ENCODE results near the gene NUDT1.

- peak; percentile 67 for TF ChIP-seq CTCF (IDR thresholded peaks at IDR 0.05; ENCODE audit: insufficient read depth, low read depth, low read length)
- no peak for TF ChIP-seq EZH2 (IDR thresholded peaks at IDR 0.05; ENCODE audit: insufficient read depth, low read length)
Observed at GRCh38 chr7:2209146-2209960, 32.7 kb upstream of the NUDT1 start.

Measured in astrocyte (in vitro differentiated cells and primary cell).